Measurements from ENCODE around the gene FKBP2. TPM values are rescaled to one million over a fixed set of nuclear protein-coding genes. Genes with fewer than 3 reads are reported as not detected.

FKBP2 gene
- total RNA-seq, 1 donor from 2014 or later, result 41.5 TPM

GRCh38 chr11:64219354-64219684, 21.6 kb upstream of the FKBP2 start:
- Mint-ChIP-seq H3K36me3 (ENCODE audit: low read depth, unreplicated experiment) (peaks cover 10% of the 10 kb centered on the region), H3K9me3 (ENCODE audit: unreplicated experiment) (no peaks in the 10 kb centered on the region), H3K4me3 (ENCODE audit: unreplicated experiment) (no peak overlapping the region), H3K4me1 (ENCODE audit: low read depth, unreplicated experiment) (peaks cover 6% of the 10 kb centered on the region), H3K27me3 (ENCODE audit: low read depth, unreplicated experiment) (no peaks in the 10 kb centered on the region), H3K27ac (ENCODE audit: unreplicated experiment) (no peak overlapping the region)
- Histone ChIP-seq H4K20me1 (ENCODE audit: insufficient read depth, low read length) (no peaks in the 10 kb centered on the region), H3K4me2 (ENCODE audit: low read length) (no peak overlapping the region), H3K27ac (ENCODE audit: low read depth, low read length) (no peak overlapping the region), H3K4me3 (ENCODE audit: insufficient read depth, low read depth, low read length) (no peak overlapping the region), H3K4me1 (ENCODE audit: insufficient read depth, low read length) (peaks cover 5% of the 10 kb centered on the region), H3K27me3 (ENCODE audit: insufficient read depth, low read length) (no peaks in the 10 kb centered on the region), H3K9me3 (ENCODE audit: insufficient read depth, low read depth, low read length) (no peaks in the 10 kb centered on the region), H3K79me2 (ENCODE audit: insufficient read depth, low read length) (no peaks in the 10 kb centered on the region), H3K36me3 (ENCODE audit: insufficient read depth, low read length) (no peaks in the 10 kb centered on the region), H3K9ac (ENCODE audit: low read length) (no peak overlapping the region), H2AFZ (ENCODE audit: low read depth, low read length) (no peak overlapping the region)
- no peak for FAIRE-seq
- TF ChIP-seq CTCF (IDR thresholded peaks at IDR 0.05; ENCODE audit: insufficient read depth, low read depth, low read length), result no peak
- TF ChIP-seq EZH2 (IDR thresholded peaks at IDR 0.05; ENCODE audit: insufficient read depth, low read length), result no peak
- DNase-seq (ENCODE audit: low read depth), result no peak

GRCh38 chr11:64219755-64220154, 21.1 kb upstream of the FKBP2 start:
- Mint-ChIP-seq H3K4me1 (ENCODE audit: low read depth, unreplicated experiment) (peaks cover 6% of the 10 kb centered on the region), H3K4me3 (ENCODE audit: unreplicated experiment) (no peak overlapping the region), H3K27ac (ENCODE audit: unreplicated experiment) (no peak overlapping the region), H3K9me3 (ENCODE audit: unreplicated experiment) (no peaks in the 10 kb centered on the region), H3K27me3 (ENCODE audit: low read depth, unreplicated experiment) (no peaks in the 10 kb centered on the region), H3K36me3 (ENCODE audit: low read depth, unreplicated experiment) (peaks cover 8% of the 10 kb centered on the region)
- no peak for DNase-seq (ENCODE audit: low read depth)
- H3K27me3 ChIP-seq (ENCODE audit: insufficient read depth, low read length), result no peaks in the 10 kb centered on the region
- no peak for FAIRE-seq
- no peak overlapping the region for H3K27ac ChIP-seq (ENCODE audit: low read depth, low read length)
- H3K36me3 ChIP-seq (ENCODE audit: insufficient read depth, low read length), result no peaks in the 10 kb centered on the region
- H3K9me3 ChIP-seq (ENCODE audit: insufficient read depth, low read depth, low read length), result no peaks in the 10 kb centered on the region
- H3K4me2 ChIP-seq (ENCODE audit: low read length), result no peak overlapping the region
- peaks cover 7% of the 10 kb centered on the region for H3K4me1 ChIP-seq (ENCODE audit: insufficient read depth, low read length)
- no peaks in the 10 kb centered on the region for H4K20me1 ChIP-seq (ENCODE audit: insufficient read depth, low read length)
- no peak overlapping the region for H3K9ac ChIP-seq (ENCODE audit: low read length)
- TF ChIP-seq EZH2 (IDR thresholded peaks at IDR 0.05; ENCODE audit: insufficient read depth, low read length) (no peak), CTCF (IDR thresholded peaks at IDR 0.05; ENCODE audit: insufficient read depth, low read depth, low read length) (no peak)
- H3K79me2 ChIP-seq (ENCODE audit: insufficient read depth, low read length), result no peaks in the 10 kb centered on the region
- H3K4me3 ChIP-seq (ENCODE audit: insufficient read depth, low read depth, low read length), result no peak overlapping the region
- H2AFZ ChIP-seq (ENCODE audit: low read depth, low read length), result no peak overlapping the region

GRCh38 chr11:64220271-64220670, 20.6 kb upstream of the FKBP2 start:
- Mint-ChIP-seq H3K4me3 (ENCODE audit: unreplicated experiment) (no peak overlapping the region), H3K27ac (ENCODE audit: unreplicated experiment) (no peak overlapping the region), H3K4me1 (ENCODE audit: low read depth, unreplicated experiment) (peaks cover 6% of the 10 kb centered on the region), H3K27me3 (ENCODE audit: low read depth, unreplicated experiment) (no peaks in the 10 kb centered on the region), H3K36me3 (ENCODE audit: low read depth, unreplicated experiment) (peaks cover 8% of the 10 kb centered on the region), H3K9me3 (ENCODE audit: unreplicated experiment) (no peaks in the 10 kb centered on the region)
- H3K27ac ChIP-seq (ENCODE audit: low read depth, low read length), result no peak overlapping the region
- H3K27me3 ChIP-seq (ENCODE audit: insufficient read depth, low read length), result no peaks in the 10 kb centered on the region
- TF ChIP-seq CTCF (IDR thresholded peaks at IDR 0.05; ENCODE audit: insufficient read depth, low read depth, low read length) (no peak), EZH2 (IDR thresholded peaks at IDR 0.05; ENCODE audit: insufficient read depth, low read length) (no peak)
- no peaks in the 10 kb centered on the region for H4K20me1 ChIP-seq (ENCODE audit: insufficient read depth, low read length)
- no peak for DNase-seq (ENCODE audit: low read depth)
- H2AFZ ChIP-seq (ENCODE audit: low read depth, low read length), result no peak overlapping the region
- H3K4me2 ChIP-seq (ENCODE audit: low read length), result no peak overlapping the region
- no peaks in the 10 kb centered on the region for H3K36me3 ChIP-seq (ENCODE audit: insufficient read depth, low read length)
- no peak for FAIRE-seq
- peaks cover 10% of the 10 kb centered on the region for H3K4me1 ChIP-seq (ENCODE audit: insufficient read depth, low read length)
- no peak overlapping the region for H3K9ac ChIP-seq (ENCODE audit: low read length)
- peaks cover 3% of the 10 kb centered on the region for H3K79me2 ChIP-seq (ENCODE audit: insufficient read depth, low read length)
- H3K9me3 ChIP-seq (ENCODE audit: insufficient read depth, low read depth, low read length), result no peaks in the 10 kb centered on the region
- no peak overlapping the region for H3K4me3 ChIP-seq (ENCODE audit: insufficient read depth, low read depth, low read length)
